ENCODE measurements around the gene KRT34. TPM values are rescaled to one million over a fixed set of nuclear protein-coding genes. Genes with fewer than 3 reads are reported as not detected.
"Not testable (repeated sequence)": the region's sequence is repeated elsewhere in the genome, so short reads cannot be mapped to it uniquely, and the experiment has no call there.

KRT34 gene
- total RNA-seq, 1 donor from 2014 or later, result not detected

DNA sequence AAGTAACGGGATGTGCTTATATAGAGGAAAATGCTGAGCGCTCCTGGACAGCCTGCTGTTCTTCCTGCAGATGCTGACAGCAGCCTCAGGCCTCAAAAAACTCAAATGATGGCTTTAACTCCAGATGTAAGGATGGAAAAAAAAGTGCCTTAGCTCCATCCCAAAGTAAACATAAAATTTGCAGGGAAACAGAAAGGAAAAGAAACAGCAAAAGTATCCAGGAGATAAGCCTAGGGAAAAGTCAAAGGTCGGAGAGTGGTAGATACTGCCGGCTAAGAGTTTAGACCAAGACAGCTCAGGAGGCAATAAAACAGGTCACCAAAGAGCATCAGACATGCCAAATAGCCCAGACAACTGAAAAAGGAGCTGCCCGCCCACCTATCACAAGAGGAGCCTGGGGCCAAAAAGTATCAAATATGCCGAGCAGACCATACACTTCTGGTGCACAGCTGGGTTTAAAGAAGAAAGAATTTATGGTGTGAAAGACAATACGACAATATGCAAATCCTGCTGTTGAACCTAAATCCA lies 8.4 kb upstream of the KRT34 start:
- intact Hi-C loops (cut with micrococcal nuclease), result no loop called here
- H3K4me3 ChIP-seq, result no peak overlapping the region
- no peak for DNase-seq
- no peak overlapping the region for H3K27ac ChIP-seq (replicated peaks)
- TF ChIP-seq CTCF (IDR thresholded peaks at IDR 0.05; ENCODE audit: borderline replicate concordance), result no peak
- peaks cover 22% of the 10 kb centered on the region for H3K9me3 ChIP-seq (replicated peaks)
- H3K27me3 ChIP-seq (ENCODE audit: low read depth), result peaks cover 57% of the 10 kb centered on the region
- H3K36me3 ChIP-seq, result no peaks in the 10 kb centered on the region
- peaks cover 4% of the 10 kb centered on the region for H3K4me1 ChIP-seq

DNA sequence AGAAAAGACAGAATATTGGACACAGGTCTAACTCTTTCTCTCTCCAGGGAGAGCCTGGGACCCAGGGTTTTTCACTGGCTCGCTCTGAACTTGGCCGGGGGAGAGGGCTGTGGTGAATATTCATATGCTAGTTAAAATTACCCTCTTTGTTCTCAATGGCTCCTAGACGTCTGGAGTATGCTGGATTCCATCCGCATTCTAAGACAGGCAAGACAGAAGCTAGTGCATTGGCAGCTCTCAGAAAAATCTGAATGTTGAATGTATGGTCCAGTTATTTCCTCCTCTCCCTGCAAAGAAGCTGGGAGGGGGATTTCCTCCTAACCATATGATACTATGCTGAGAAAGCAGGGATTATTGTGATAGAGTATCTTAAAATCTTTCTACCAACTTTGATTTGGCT lies 5.6 kb upstream of the KRT34 start:
- H3K9me3 ChIP-seq (replicated peaks), result peaks cover 24% of the 10 kb centered on the region
- no peaks in the 10 kb centered on the region for H3K36me3 ChIP-seq
- intact Hi-C loops (cut with micrococcal nuclease), result no loop called here
- no peaks in the 10 kb centered on the region for H3K4me1 ChIP-seq
- no peak for TF ChIP-seq CTCF (IDR thresholded peaks at IDR 0.05; ENCODE audit: borderline replicate concordance)
- H3K4me3 ChIP-seq, result no peak overlapping the region
- peaks cover 73% of the 10 kb centered on the region for H3K27me3 ChIP-seq (ENCODE audit: low read depth)
- H3K27ac ChIP-seq (replicated peaks), result no peak overlapping the region
- no peak for DNase-seq

DNA sequence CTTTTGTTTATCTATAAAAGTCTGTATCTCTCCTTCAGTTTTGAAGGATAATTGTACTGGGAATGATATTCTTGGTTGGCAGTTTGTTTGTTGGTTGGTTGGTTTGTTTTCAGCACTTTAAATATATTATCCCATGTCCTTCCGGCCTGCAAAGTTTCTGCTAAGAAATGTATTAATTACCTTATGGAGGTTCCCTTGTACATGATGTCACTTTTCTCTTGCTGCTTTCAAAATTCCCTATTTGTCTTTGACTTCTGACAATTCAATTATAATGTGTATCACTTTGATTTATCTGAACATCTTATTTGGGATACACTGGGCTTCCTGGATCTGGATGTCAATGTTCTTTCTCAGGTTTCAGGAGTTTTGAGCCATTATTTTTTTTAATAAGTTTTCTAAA lies 4.1 kb upstream of the KRT34 start:
- no peak overlapping the region for H3K27ac ChIP-seq (replicated peaks)
- no peak for DNase-seq
- no peaks in the 10 kb centered on the region for H3K36me3 ChIP-seq
- no peak for TF ChIP-seq CTCF (IDR thresholded peaks at IDR 0.05; ENCODE audit: borderline replicate concordance)
- peaks cover 24% of the 10 kb centered on the region for H3K9me3 ChIP-seq (replicated peaks)
- no peaks in the 10 kb centered on the region for H3K4me1 ChIP-seq
- intact Hi-C loops (cut with micrococcal nuclease), result no loop called here
- peaks cover 74% of the 10 kb centered on the region for H3K27me3 ChIP-seq (ENCODE audit: low read depth)
- H3K4me3 ChIP-seq, result no peak overlapping the region

GRCh38 chr17:41383690-41384089 lies 1.6 kb upstream of the KRT34 start:
- no peak overlapping the region for H3K4me3 ChIP-seq
- no peak for DNase-seq
- H3K9me3 ChIP-seq (replicated peaks), result peaks cover 24% of the 10 kb centered on the region
- intact Hi-C loops (cut with micrococcal nuclease), result no loop called here
- peaks cover 67% of the 10 kb centered on the region for H3K27me3 ChIP-seq (ENCODE audit: low read depth)
- H3K27ac ChIP-seq (replicated peaks), result no peak overlapping the region
- H3K4me1 ChIP-seq, result no peaks in the 10 kb centered on the region
- H3K36me3 ChIP-seq, result no peaks in the 10 kb centered on the region
- TF ChIP-seq CTCF (IDR thresholded peaks at IDR 0.05; ENCODE audit: borderline replicate concordance), result no peak

DNA sequence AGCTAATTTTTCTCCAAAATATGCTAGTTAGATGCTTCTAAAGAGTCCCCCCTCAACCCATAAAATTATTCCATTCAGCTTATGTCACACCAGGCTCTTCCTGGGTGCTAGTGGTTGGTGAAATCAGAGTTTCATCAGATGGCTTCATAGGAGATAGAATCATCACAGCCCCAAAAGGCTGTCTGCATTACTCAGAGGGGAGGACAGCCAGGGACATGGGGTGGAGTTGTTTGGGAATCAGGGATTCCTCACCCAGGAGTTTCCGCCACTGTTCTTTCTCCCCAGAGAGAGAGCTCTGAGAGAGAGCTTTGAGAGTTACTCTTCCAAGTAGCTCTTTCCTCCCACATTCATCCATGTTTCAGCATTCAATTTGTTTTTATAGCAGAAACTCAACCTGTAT lies 288 bp upstream of the KRT34 start:
- H3K9me3 ChIP-seq (replicated peaks), result peaks cover 22% of the 10 kb centered on the region
- no peaks in the 10 kb centered on the region for H3K4me1 ChIP-seq
- no peak overlapping the region for H3K4me3 ChIP-seq
- intact Hi-C loops (cut with micrococcal nuclease), result no loop called here
- H3K27me3 ChIP-seq (ENCODE audit: low read depth), result peaks cover 55% of the 10 kb centered on the region
- no peak overlapping the region for H3K27ac ChIP-seq (replicated peaks)
- no peak for TF ChIP-seq CTCF (IDR thresholded peaks at IDR 0.05; ENCODE audit: borderline replicate concordance)
- H3K36me3 ChIP-seq, result no peaks in the 10 kb centered on the region
- no peak for DNase-seq

DNA sequence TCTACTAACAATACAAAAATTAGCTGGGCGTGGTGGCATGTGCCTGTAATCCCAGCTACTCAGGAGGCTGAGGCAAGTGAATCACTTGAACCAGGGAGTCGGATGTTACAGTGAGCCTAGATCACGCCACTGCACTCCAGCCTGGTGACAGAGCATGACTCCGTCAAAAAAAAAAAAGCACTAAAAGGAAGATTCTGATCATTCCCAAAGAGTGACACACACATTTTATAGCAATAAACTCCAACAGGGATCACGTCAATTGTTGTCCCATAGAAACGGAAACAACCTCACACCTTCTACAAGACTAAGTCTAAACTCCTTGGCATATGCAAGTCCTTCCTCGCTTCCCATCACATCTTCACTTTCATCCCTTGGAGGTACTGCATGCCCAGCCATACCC lies 2.0 kb downstream of the KRT34 start:
- H3K27ac ChIP-seq (replicated peaks); intact Hi-C loops (cut with micrococcal nuclease); DNase-seq; H3K4me1 ChIP-seq; H3K36me3 ChIP-seq; H3K4me3 ChIP-seq; H3K9me3 ChIP-seq (replicated peaks): not testable (repeated sequence)
- peaks cover 56% of the 10 kb centered on the region for H3K27me3 ChIP-seq (ENCODE audit: low read depth)
